ENCODE results near the gene MC4R.
"Not testable (repeated sequence)": the region's sequence is repeated elsewhere in the genome, so short reads cannot be mapped to it uniquely, and the experiment has no call there.

GRCh38 chr18:60422306-60422705 is 49.7 kb upstream of the MC4R start:
- TF ChIP-seq CTCF (IDR thresholded peaks at IDR 0.05; ENCODE audit: insufficient read depth, low read length, poor library complexity, severe bottlenecking); EZH2phosphoT487 (conservative IDR thresholded peaks at IDR 0.05; ENCODE audit: low read length): not testable (repeated sequence)
